ENCODE results near the gene CAMK1D.

The CAMK1D gene

DNA sequence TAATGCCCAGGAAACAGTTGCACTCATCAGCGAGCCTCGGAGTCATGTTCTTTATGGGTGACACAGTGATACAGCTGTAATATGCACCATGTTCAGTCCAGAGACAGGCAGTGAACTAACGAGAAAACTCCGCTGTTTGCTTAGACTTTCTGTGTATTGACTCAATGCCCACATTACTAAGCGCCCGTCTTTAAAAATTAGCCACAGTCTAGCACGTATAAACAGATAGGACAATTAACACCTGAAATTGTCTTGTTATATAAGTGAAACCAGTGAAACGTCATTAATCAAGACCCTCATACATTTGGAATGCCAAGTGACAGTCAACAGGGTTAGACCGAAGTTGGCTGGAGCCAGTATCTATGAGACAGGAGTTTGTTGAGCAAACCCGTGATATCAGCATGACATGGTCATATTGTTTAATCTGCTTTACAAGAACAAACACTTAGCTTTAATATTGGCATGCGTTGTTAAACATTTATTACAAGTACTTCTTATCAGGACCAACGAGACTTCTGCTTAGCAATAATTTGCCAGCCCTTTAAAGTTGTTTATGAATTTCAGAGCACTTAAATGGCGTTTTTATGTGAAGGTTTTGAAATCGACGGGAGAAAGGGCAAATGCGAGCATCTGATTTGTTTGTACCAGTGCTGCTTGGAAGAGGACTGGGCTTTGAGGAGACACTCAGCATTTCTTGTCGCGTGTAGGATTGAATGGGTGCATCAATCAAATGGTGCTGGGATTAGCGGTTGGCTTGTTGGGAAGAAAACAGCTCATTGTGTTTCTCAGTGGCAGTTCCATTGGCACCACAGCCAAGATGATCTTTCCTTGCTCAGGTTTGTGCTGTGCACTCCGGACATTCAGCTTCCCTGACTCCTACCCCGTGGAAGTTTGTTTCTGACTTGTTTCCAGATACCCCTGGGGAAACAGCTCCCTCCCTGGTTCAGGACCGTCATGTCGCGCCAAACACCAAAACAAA, 56.3 kb downstream of the CAMK1D start:
- no peak for DNase-seq

DNA sequence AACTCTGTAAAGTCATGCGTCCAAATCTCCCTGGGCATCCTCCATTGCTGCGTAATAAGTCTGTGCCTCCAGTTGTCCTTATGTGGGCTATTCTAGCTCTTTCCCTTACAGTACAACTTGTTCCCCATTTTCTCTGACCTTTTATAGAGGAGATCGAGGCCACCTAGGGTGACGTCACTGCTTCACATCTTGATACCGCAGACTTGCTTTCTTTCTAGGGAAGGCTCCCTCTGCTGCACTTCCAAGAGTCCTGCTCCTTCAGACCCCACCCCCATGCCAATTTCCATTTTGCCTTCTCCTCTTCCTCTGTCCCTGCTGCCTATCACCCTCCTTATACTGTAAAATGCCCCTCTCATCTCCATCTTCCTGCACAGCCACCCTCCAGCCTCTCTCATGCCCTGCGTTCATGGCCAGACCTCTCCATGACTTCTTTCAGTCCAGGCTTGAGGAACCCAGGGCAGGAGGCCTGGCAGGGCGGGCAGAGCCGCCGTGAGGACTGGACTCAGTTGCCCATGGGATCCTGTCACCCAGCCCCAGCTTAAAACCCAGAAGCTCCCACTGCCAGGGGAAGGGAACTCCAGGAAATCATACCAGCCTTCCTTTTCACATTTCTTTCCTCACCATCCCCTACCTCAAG, 57.5 kb downstream of the CAMK1D start:
- DNase-seq = no peak

DNA sequence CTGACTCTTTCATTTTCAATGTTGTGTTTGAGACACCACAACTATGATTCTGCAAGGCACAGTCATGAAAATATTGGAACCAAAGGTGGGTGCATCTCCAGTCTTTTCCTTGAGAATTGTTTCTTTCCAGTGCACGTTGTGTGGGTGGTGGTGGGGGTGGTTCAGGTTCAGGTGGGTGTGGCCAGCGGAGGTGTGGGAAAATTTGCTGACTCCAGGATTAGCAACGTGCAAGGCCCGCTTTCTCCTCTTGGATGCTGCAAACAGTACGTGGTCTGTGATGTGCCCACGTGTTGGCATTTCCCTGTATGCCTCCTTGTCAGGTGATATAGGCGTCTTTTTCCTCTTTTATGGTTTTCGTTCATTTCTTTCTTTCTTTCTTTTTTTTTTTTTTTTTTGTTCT, 59.1 kb downstream of the CAMK1D start:
- no peak for DNase-seq

DNA sequence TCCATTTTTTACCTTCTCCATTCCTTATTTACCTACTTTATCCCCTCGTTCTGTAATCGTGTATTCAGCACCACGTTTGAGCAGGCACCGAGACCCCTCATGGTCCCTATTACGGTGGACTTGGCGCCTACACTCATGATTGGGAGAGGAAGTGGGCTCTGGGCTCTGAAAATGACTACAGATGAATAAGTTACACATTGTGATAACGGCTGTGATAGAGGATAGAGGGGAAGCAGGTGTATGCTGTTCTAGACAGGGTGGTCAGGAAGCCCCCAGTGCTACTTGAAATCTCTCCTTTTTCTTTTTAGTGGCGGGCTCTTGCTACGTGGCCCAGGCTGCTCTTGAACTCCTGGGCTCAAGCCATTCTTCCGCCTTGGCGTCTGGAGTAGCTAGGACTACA, 59.8 kb downstream of the CAMK1D start:
- DNase-seq = no peak

DNA sequence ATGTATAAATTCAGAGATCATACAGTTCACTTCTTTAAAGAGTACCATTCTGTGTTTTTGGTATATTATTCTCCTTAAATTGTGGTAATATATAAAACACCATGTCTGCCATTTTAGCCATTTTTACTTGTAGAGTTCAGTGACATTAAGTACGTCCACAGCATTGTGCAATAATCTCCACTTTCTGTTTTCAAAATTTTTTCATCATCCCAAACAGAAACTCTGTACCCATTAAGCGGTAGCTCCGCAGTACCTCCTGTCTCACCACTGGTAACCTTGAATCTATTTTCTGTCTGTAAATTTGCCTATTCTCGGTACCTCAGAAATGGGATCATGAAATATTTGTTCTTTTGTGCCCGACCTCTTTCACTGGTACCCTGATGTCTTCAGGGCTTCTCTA, 60.3 kb downstream of the CAMK1D start:
- DNase-seq = no peak

DNA sequence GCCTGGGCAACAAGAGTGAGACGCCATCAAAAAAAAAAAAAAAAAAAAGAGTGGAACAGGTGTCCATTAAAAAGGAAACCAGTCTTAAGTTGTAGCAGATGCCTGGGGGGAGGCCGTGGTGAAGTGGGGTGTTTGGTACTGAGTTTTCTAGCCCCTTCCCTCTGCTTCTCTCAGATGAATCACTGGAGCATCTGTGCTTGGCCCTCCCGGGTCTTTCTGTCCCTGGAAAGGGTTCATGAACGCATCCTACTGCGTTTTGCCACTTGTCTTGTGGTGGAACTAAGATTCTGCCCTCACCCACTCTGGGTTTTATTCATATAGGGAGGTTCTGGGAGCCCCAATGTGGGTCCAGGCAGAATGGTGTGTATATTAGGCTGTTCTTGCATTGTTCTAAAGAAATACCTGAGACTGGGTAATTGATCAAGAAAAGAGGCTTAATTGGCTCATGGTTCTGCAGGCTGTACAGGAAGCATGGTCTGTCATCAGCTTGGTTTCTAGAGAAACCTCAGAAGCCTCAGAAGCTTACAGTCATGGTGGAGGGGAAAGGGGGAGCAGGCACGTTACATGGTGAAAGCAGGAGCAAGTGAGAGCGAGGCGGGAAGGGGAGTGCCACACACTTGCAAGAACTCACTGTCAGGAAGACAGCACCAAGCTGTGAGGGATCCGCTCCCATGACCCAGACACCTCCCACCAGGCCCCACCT, 63.5 kb downstream of the CAMK1D start:
- DNase-seq = peak; percentile 3

DNA sequence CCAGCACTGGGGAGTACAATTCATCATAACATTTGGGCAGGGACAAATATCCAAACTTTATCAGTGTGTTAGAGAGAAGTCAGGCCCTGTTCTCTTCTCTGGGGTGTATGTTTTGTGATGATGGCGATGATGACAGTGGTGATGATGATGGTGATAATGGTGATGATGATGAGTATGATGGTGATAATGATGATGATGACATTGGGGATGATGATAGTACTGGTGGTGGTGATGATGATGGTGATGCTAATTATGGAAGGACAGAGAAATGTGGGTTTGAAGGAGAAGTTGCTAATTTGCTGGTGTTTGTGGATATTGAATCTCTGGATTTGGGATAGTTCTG, 64.0 kb downstream of the CAMK1D start:
- no peak for DNase-seq

DNA sequence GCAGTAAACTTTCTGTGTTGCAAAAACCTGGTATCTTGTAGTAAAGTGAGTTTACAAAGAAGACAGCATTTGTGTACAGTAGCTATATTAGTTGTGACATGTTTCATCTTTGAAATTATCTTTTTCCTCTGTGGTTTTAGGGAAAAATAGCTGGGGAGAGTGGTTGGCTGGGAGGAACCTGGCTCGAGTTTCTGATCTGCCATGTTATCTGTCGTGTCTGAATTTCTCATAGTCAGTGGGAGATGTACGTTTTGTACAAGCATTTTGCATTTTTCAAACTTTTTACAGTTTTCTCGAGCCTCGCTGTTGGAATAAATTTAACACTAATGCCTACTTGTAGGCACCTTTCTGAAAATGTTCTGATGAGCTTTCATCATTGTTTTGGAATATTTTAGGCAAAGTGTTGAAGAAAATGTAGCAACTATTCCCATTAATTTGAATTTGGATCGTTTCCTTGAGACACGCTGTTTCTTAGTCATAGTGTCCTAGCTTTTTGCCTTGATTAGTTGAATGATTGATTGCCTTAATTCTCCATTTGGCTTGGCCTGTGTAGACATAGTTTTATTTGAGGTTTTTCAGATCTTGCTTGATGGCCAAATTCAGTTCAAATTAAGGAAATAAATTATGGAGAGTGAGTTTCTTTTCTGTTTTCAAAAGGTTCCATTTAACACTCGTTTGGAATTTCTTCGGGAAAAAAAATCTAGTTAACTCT, 65.1 kb downstream of the CAMK1D start:
- DNase-seq = no peak

DNA sequence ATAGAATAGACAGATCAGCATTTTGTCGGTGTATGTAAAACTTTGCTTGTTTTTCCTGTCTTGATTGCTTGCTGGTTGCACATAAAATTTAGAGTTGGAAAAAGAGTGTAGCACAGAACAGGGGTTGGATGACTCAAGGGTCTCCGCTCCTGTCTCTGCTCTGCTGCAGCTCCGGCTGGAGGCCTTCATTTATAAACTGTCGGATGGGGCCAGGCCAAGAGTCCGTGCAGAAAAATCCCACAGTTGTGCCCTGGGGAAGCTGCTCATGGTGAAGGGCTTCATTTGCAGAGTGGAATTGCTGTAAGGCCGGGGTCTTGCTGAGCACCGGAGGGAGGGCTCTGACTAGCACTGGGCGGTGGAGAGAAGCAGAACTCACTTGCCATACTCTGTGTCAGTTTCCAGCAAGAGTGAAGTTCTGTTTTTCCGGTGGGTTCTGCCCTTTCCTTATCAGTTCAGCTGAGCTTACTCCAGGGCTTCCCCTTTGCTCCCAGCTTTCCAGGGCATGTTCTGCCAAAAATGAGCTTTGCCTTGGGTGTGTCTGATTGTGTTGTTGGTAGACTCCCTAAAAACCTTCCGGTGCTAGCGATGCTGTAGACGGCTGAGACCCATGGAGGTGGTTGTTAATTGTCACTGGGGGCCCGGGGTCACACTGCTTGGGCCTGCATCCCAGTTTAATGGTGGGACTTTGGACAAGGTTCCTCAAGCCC, 67.2 kb downstream of the CAMK1D start:
- DNase-seq = no peak

DNA sequence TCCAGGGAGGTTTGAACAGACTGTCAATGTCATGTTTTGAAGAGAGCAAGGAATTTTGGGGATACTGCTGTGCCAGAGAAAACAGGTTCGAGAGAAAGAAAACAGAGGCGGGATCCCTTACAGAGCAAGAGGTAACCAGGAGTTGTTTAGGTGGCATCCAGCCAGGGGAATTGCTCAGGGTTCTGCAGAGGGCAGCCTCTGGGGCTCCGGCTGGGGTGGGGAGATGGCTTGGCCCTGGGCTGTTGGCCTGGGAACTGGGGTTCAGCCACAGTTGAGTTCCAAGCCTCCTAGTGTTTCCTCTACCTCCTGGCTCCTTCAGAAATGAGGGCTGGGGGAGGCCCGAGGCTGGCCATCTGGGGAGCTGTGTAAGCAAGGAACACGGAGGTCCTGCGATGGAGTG, 68.0 kb downstream of the CAMK1D start:
- no peak for DNase-seq

DNA sequence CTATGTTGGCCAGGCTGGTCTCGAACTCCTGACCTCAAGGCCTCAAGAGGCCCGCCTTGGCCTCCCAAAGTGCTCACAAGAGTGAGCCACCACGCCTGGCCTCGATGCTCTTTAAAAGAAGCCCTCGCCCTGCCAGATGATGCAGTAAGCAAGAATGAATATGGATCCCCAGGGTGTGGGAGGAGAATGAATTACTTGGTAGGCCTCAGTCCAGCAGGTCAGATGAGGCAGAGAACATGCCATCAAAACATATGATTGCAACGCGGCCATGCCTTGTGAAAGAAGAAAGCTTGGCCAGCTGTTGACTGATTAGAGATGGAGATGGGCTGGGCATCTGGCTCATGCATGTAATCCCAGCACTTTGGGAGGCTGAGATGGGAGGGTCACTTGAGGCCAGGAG, 68.7 kb downstream of the CAMK1D start:
- DNase-seq = no peak

DNA sequence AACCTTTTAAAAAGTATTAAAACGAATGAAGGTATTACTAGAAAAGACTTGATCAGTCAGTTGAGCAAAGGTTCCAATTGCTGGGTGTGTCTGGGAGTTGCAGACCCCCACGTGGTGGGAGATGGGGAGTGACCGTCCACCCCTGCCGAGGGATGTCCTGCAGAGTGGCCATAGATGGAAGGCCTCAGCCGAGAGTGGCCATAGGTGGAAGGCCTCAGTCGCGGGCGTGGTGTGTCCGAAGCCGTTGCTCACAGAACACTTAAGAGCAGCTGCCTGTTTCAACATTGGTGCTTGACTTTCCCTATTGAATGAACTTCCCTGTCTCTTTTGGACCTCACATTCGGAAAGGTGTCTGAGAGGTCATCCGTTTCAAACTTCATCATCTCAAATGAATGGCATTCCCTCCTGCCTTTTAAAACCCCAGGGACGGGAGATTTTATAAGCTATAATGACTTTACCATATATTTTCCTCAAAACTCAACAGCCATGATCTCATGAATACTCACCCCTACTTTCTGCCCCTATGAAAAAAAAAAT, 69.4 kb downstream of the CAMK1D start:
- no peak for DNase-seq

DNA sequence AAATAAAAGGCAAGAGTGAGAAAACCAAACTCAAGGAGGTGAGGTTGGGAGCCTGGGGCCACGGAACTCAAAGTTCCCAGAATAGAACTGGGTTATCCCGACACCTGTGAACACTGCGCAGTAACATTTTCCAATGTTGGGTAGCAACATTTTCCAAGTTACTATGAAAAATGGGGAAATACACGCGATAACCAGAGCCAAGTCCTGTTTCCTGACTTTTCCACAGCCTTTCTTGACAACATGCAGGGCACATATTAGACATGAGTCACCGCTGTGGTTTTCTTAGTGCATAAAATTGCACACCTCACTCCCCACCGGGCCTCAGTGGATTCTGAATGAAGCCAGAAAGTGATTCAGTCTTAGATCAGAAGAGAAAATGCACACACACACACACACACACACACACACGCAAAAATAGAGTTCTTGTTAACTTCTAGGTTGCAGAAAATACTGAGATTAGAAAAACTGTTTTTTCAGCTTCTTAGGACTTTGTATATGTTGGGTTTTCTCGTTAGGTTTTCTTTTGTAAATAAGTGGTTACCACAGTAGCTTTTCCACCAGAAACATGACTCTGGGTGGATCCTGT, 70.0 kb downstream of the CAMK1D start:
- DNase-seq = no peak

DNA sequence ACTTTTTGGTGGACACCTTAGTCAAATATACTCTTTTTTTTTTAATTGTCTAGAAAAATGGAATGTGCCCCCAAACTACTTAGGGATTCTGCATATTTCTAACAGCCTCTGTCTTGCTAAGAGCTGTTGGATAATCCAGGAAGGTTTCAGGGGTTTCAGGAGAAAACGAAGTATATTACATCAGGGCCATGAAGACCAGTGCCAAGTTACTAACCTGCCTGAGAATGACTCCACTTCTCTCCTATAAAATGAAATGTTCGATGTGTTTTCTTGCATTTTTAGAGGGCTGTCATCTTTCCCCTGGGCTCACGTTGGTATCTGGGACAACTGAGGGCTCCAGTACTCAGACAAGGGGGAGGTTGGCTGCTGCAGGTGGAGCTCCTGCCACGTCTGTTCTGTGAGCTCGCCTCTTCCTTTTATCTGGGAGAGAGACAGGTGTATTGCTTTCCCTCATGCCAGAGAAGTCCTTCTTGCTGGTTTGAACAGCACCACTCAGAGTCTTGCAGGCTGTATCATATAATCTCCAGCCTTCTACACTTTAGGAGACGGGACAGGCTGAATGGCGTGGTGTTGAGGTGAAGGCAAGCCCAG, 71.3 kb downstream of the CAMK1D start:
- DNase-seq = no peak

DNA sequence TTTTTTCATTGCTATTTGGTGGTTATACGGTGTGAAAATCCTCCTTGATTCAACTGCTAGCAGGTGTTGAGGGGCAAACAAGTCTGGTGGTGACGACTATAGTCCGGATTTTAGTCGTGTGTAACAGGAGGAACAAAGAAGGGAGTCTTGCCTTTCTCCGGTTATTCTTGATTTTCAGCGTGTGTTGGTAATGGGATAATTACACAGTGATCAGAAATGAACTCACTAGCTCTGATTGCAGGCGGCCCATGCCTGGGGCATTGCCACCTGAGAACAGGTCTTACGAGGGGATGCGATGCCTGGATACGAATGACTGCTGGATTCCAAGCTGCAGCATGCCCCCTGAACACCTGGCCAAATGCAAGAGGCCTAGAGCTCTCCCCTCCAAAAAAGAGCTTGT, 72.8 kb downstream of the CAMK1D start:
- no peak for DNase-seq

DNA sequence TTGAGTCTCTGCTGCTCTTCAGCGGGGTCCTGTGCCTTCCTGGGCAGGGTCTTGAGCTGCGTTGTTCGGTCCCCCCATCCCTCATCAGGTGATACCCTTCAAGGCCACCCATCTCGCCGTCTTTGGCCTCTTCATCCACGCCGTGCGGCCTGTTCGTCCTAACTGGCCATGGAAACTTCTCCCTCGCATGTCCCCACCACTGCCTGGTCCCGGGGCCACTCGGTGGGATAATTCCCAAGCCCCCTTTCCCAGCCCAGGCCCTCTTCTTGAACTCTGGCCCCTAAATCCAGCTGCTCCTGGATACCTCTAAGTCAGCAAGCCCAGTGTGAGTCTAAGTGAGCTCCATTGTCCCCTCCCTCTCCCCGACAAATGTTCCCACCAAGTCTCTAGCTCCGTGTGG, 74.5 kb downstream of the CAMK1D start:
- DNase-seq = no peak

DNA sequence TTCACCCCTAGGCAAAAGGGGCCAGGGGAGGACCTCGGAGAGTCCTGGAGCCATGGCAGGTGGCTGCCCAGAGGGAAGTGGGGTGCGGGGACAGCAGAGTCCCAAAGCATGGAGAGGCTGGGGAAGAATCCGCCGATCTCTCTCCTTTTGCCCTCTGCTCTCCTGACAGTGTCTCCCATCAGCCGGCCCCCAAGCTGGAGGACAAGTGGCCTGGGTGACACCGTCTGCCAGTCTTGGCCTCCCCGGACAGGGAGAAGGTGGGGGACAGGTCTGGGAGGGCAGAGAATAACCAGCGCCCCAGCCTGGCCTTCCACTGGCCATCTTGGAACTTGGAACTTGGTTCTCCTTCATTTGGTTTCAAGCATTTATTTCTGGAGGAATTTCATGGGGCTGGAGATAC, 77.9 kb downstream of the CAMK1D start:
- DNase-seq = no peak

DNA sequence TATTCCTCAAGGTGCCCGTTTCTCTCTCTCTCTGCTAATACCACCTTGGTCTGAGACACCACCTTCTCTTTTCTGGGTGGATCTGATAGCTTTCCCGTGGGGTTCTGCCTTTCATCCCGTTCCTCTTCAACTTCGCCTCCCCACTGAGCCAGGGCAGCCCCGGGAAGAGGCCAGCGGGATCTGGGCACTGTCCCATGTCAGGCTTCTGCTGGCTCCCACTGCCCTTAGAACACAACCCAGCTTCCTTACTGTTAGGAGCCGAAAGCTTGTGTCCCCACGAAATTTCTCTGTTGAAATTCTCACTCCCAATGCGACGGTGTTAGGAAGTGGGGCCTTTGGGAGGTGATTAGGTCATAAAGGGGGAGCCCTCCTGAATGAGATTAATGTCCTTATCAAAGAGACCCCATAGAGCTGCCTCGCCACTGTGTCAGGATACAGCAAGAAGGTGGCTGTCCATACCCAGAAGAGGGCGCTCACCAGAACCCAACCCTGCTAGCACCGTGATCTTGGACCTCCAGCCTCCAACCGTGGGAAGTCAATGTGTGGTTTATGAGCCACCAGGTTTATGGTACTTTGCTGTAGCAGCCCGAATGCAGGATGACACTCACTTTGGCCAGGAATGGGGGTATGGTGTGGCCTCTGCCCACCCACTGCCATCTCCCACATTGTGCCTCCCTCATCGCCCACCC, 79.2 kb downstream of the CAMK1D start:
- no peak for DNase-seq

DNA sequence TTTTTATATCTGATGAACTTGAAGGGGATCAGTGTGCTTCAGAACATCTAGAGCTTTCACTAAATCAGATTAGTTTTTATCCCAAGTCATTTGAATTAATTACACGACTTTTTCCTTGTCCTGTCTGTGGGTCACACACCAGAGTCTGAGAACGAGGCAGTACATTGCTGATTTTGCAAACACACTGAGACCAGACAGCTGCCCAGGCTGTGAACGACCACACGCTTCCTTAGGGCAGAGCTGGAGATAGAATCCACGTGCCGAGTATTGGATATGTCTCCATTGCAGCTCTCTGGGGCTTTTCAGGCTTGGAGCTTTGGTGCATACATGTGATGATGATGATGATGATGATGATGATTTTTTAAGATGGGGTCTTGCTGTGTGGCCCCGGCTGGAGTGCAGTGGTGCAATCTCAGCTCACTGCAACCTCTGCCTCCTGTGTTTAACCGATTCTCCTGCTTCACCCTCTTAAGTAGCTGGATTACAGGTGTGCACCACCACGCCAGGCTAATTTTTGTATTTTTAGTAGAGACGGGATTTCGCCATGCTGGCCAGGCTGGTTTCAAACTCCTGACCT, 81.1 kb downstream of the CAMK1D start:
- no peak for DNase-seq

All from CD4-positive, alpha-beta T cell treated with Interferon gamma for 1 hour (primary cell).